HG03103 (cell line): ENCODE data around the gene ADAM33.

ENCODE experiments used
- ATAC-seq: cut with Tn5 transposase; IDR thresholded peaks from one replicate; pipeline ENCODE4 v1.9.1; 2021; ENCODE audit warnings: low read depth; ENCODE audit not compliant: unreplicated experiment

The ADAM33 gene

GRCh38 chr20:3681931-3682781 lies at the start of gene ADAM33:
TSS of gene ADAM33 (minus strand) at chr20:3682010. CDS start at chr20:3682004, 6 bp downstream.
- ATAC-seq, result no peak

- no peak for ATAC-seq
Observed at GRCh38 chr20:3730803-3731672, 49.2 kb upstream of the ADAM33 start.

- no peak for ATAC-seq
Observed at GRCh38 chr20:3729811-3730540, 48.2 kb upstream of the ADAM33 start.

- no peak for ATAC-seq
Observed at GRCh38 chr20:3729378-3729777, 47.6 kb upstream of the ADAM33 start.

GRCh38 chr20:3728876-3729275 lies 47.1 kb upstream of the ADAM33 start:
- no peak for ATAC-seq

- ATAC-seq, result no peak
Observed at GRCh38 chr20:3728354-3728753, 46.5 kb upstream of the ADAM33 start.

GRCh38 chr20:3727401-3728021 lies 45.7 kb upstream of the ADAM33 start:
- ATAC-seq, result no peak

- no peak for ATAC-seq
Observed at GRCh38 chr20:3724356-3724755, 42.5 kb upstream of the ADAM33 start.

GRCh38 chr20:3723284-3723683 lies 41.5 kb upstream of the ADAM33 start:
- no peak for ATAC-seq

- ATAC-seq, result no peak
Observed at GRCh38 chr20:3721912-3722311, 40.1 kb upstream of the ADAM33 start.

- ATAC-seq, result no peak
Observed at GRCh38 chr20:3720626-3721025, 38.8 kb upstream of the ADAM33 start.

GRCh38 chr20:3720068-3720467 lies 38.3 kb upstream of the ADAM33 start:
- ATAC-seq, result no peak

GRCh38 chr20:3719046-3719445 lies 37.2 kb upstream of the ADAM33 start:
- ATAC-seq, result no peak

GRCh38 chr20:3716195-3716834 lies 34.5 kb upstream of the ADAM33 start:
- ATAC-seq, result no peak

- no peak for ATAC-seq
Observed at GRCh38 chr20:3714092-3714491, 32.3 kb upstream of the ADAM33 start.

- ATAC-seq, result no peak
Observed at GRCh38 chr20:3712279-3712873, 30.6 kb upstream of the ADAM33 start, which contains the start of gene SIGLEC1. TSS of gene SIGLEC1 (minus strand) at chr20:3712600. CDS start at chr20:3707128, 5,472 bp downstream.

GRCh38 chr20:3711484-3711941 lies 29.7 kb upstream of the ADAM33 start:
- no peak for ATAC-seq

GRCh38 chr20:3710703-3711483 lies 29.1 kb upstream of the ADAM33 start:
- no peak for ATAC-seq
